C4-2B (cell line): Measurements from ENCODE around the gene GPR137B.

Experiments used
- H3K27ac ChIP-seq: fragments of 450-650 bp; 2 replicates; pipeline ENCODE4 v1.5.1; 2017
- CTCF ChIP-seq: fragments of 450-650 bp; conservative IDR thresholded peaks from 2 replicates; pipeline ENCODE4 v1.5.1; 2017; ENCODE audit warnings: mild to moderate bottlenecking
- ZFX ChIP-seq: fragments of 450-650 bp; IDR thresholded peaks from 2 replicates; pipeline ENCODE4 v1.6.1; 2017

GPR137B gene

GRCh38 chr1:236144446-236145150, 2.3 kb downstream of the GPR137B start:
- H3K27ac ChIP-seq: peak overlapping the region; percentile 44

GRCh38 chr1:236147068-236147467, 4.7 kb downstream of the GPR137B start:
- TF ChIP-seq ZFX (no peak), CTCF (no peak)
- no peak overlapping the region for H3K27ac ChIP-seq

More at GRCh38 chr1:236144446-236145150, 2.3 kb downstream of the GPR137B start:
- no peak for TF ChIP-seq CTCF
- no peak for TF ChIP-seq ZFX

- H3K27ac ChIP-seq: no peak overlapping the region; the same call in 1 of the 2 replicates
- TF ChIP-seq ZFX (no peak), CTCF (no peak)
These were observed 5.5 kb downstream of the GPR137B start for GRCh38 chr1:236147521-236148469.

- TF ChIP-seq CTCF: no peak
- TF ChIP-seq ZFX: no peak
- H3K27ac ChIP-seq: no peak overlapping the region; the same call in 1 of the 2 replicates
These were observed 6.1 kb downstream of the GPR137B start for GRCh38 chr1:236148470-236148845.

GRCh38 chr1:236149003-236149595, 6.8 kb downstream of the GPR137B start:
- TF ChIP-seq CTCF (no peak), ZFX (no peak)

GRCh38 chr1:236149696-236150228, 7.4 kb downstream of the GPR137B start:
- TF ChIP-seq CTCF: no peak
- no peak for TF ChIP-seq ZFX
- H3K27ac ChIP-seq: no peak overlapping the region

More at GRCh38 chr1:236149003-236149595, 6.8 kb downstream of the GPR137B start:
- no peak overlapping the region for H3K27ac ChIP-seq
